Endodermal cell (in vitro differentiated cells): ENCODE results near the gene CASZ1. TPM values are rescaled to one million over a fixed set of nuclear protein-coding genes. Genes with fewer than 3 reads are reported as not detected.

ENCODE experiments used
- DNase-seq: peaks from one replicate; pipeline ENCODE4 v3.0.0-alpha.2; 2017
- H3K27ac ChIP-seq: 2 replicates; pipeline ENCODE4 v1.5.1; 2013; ENCODE audit warnings: mild to moderate bottlenecking, low read depth, low read length, moderate library complexity
- H3K27me3 ChIP-seq: 2 replicates; pipeline ENCODE4 v1.6.1; 2013; ENCODE audit warnings: mild to moderate bottlenecking, low read length, moderate library complexity; ENCODE audit not compliant: insufficient read depth, control insufficient read depth, poor library complexity, severe bottlenecking
- H3K36me3 ChIP-seq: 2 replicates; pipeline ENCODE4 v1.7.0; 2013; ENCODE audit warnings: mild to moderate bottlenecking, low read length, moderate library complexity; ENCODE audit not compliant: control insufficient read depth, insufficient read depth
- H3K4me1 ChIP-seq: one replicate; pipeline ENCODE4 v1.7.0; 2013; ENCODE audit warnings: low read length; ENCODE audit not compliant: control insufficient read depth, insufficient read depth
- H3K4me3 ChIP-seq: 2 replicates; pipeline ENCODE4 v1.5.1; 2013; ENCODE audit warnings: mild to moderate bottlenecking, low read length, moderate library complexity
- H3K9ac ChIP-seq: 2 replicates; pipeline ENCODE4 v1.6.1; 2013; ENCODE audit warnings: mild to moderate bottlenecking, low read length, moderate library complexity; ENCODE audit not compliant: poor library complexity, severe bottlenecking; ENCODE audit errors: extremely low read depth
- H3K9me3 ChIP-seq: 2 replicates; pipeline ENCODE4 v1.6.1; 2013; ENCODE audit warnings: mild to moderate bottlenecking, low read length, moderate library complexity; ENCODE audit not compliant: control insufficient read depth
- H3K27ac Mint-ChIP-seq: 2 replicates; pipeline ENCODE4 v1.8.0; 2020; ENCODE audit warnings: mixed read lengths
- H3K27me3 Mint-ChIP-seq: 2 replicates; pipeline ENCODE4 v1.8.0; 2021; ENCODE audit warnings: mild to moderate bottlenecking, mixed read lengths; ENCODE audit not compliant: insufficient read depth
- H3K36me3 Mint-ChIP-seq: 2 replicates; pipeline ENCODE4 v1.8.0; 2020; ENCODE audit warnings: low read depth, mixed read lengths
- H3K4me1 Mint-ChIP-seq: 2 replicates; pipeline ENCODE4 v1.8.0; 2020; ENCODE audit warnings: mixed read lengths
- H3K4me3 Mint-ChIP-seq: 2 replicates; pipeline ENCODE4 v1.8.0; 2020; ENCODE audit warnings: mild to moderate bottlenecking, moderate library complexity, mixed read lengths
- H3K9me3 Mint-ChIP-seq: 2 replicates; pipeline ENCODE4 v1.8.0; 2020; ENCODE audit warnings: mild to moderate bottlenecking, mixed read lengths
- CTCF ChIP-seq: fragments of 200-600 bp; sonication (generic); conservative IDR thresholded peaks from 2 replicates; pipeline ENCODE4 v1.5.0; 2021; ENCODE audit warnings: antibody characterized with exemption, mild to moderate bottlenecking
- WGBS, 2 experiments: methylation state at CpG; one replicate each; pipeline versions ENCODE4 v1.1.5 to v1.1.7; 2013; ENCODE audit warnings: missing lambda C conversion rate in 2 of 2, mixed read lengths in 1 of 2; ENCODE audit not compliant: insufficient coverage in 1 of 2, insufficient read length in 1 of 2; 5-methylcytosine and 5-hydroxymethylcytosine counted together
- total RNA-seq, 2 donors: library from RNA; stranded (reverse); fragmentation: NEBNext Ultra II Directional in 1 of 2; extraction: Animal tissue kit (Norgen Biotek cat#: 25700) in 1 of 2; gene quantifications; 2 replicates in 1 of 2; 3 replicates in 1 of 2; pipeline ENCODE4 v1.2.1, GENCODE V29; 2021

The CASZ1 gene
- total RNA-seq, 2 donors from 2014 or later: 3.5 to 5.9 TPM

DNA sequence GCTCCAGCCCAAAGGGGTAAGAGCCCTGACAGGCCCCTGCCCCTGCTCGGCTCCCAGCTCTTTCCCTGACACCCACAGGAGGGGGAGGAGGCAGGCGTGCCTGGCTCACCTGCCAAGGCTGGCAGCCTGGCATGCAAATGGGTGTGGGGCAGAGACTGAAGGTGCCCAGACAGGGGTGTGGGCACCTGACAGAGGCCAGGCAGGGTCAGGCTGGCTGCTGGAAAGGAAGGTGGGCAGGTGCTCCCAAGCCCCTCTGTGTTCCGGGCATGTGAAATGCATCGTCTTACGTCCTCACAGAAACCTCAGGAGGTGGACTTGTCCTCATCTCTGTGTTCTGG lies 19.4 kb upstream of the CASZ1 start:
- no peaks in the 10 kb centered on the region for H3K9me3 Mint-ChIP-seq
- Histone ChIP-seq H3K4me3 (no peak overlapping the region), H3K27ac (no peak overlapping the region), H3K9me3 (no peaks in the 10 kb centered on the region), H3K36me3 (no peaks in the 10 kb centered on the region), H3K4me1 (peaks cover 11% of the 10 kb centered on the region), H3K27me3 (no peaks in the 10 kb centered on the region), H3K9ac (no peak overlapping the region)
- H3K4me3 Mint-ChIP-seq: no peak overlapping the region
- DNase-seq: no peak
- H3K27ac Mint-ChIP-seq: no peak overlapping the region
- H3K36me3 Mint-ChIP-seq: no peaks in the 10 kb centered on the region
- no peaks in the 10 kb centered on the region for H3K27me3 Mint-ChIP-seq
- no peak for TF ChIP-seq CTCF
- H3K4me1 Mint-ChIP-seq: peaks cover 17% of the 10 kb centered on the region
- 94 to 100% methylated on average over 3 to 5 of the region's 5 CpGs for WGBS, 2 experiments

DNA sequence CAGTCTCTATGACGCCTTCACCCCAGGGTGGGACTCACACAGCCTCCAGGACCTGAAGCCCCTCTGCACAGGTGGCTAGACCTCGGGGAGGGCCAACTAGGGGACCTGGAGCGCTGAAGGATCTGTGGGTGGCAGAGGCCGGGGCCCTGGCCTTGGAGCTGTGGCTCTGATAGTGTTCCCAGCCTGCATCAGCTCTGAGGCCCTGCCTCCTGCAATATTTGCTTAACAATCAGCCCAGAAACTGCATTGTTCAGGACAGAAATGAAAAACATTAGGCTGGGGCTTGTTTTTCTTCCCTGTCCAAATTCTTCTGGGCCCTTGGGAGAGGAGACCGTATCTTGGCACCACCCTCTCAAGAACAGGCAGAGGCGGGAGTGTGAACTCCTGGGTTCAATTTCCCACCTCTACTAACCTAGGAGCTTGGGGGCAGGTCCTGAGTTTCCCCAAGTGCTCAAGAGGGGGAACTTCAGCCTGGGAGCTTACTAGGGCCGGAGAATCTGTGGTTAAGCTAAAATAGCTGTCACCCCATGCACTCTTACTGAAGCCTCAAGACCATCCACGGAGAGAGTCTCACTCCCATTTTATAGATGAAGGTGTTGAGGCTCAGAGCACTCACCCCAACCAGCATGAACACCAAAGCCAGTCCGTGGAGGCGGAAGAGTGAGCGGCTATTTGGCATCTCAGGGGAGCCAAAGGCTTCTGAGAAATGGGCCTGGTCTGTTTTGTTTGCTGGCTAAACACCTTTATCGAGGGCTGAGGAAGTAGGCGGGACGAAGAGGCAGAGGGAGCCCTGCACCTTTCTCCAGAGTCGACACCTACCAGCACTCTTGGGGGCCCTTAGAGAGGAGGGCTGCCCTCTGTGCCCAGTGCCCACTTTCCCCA lies 18.8 kb upstream of the CASZ1 start:
- H3K9me3 ChIP-seq: no peaks in the 10 kb centered on the region
- H3K27ac ChIP-seq: no peak overlapping the region
- DNase-seq: peak; percentile 59
- H3K9me3 Mint-ChIP-seq: no peaks in the 10 kb centered on the region
- H3K27ac Mint-ChIP-seq: peak overlapping the region; percentile 8
- no peak overlapping the region for H3K4me3 Mint-ChIP-seq
- H3K4me1 ChIP-seq: peaks cover 11% of the 10 kb centered on the region
- H3K4me1 Mint-ChIP-seq: peaks cover 17% of the 10 kb centered on the region
- no peak overlapping the region for H3K4me3 ChIP-seq
- H3K36me3 Mint-ChIP-seq: no peaks in the 10 kb centered on the region
- no peaks in the 10 kb centered on the region for H3K27me3 ChIP-seq
- WGBS, 2 experiments: 68 to 71% methylated on average over 3 to 15 of the region's 15 CpGs
- no peak overlapping the region for H3K9ac ChIP-seq
- peak; percentile 24 for TF ChIP-seq CTCF
- H3K27me3 Mint-ChIP-seq: no peaks in the 10 kb centered on the region
- H3K36me3 ChIP-seq: no peaks in the 10 kb centered on the region

GRCh38 chr1:10814312-10814711 lies 17.9 kb upstream of the CASZ1 start:
- Mint-ChIP-seq H3K9me3 (no peaks in the 10 kb centered on the region), H3K27ac (no peak overlapping the region), H3K27me3 (no peaks in the 10 kb centered on the region), H3K4me1 (peaks cover 16% of the 10 kb centered on the region), H3K4me3 (no peak overlapping the region), H3K36me3 (no peaks in the 10 kb centered on the region)
- Histone ChIP-seq H3K4me3 (no peak overlapping the region), H3K27me3 (no peaks in the 10 kb centered on the region), H3K9me3 (no peaks in the 10 kb centered on the region), H3K9ac (no peak overlapping the region), H3K27ac (no peak overlapping the region), H3K36me3 (no peaks in the 10 kb centered on the region), H3K4me1 (peaks cover 7% of the 10 kb centered on the region)
- DNase-seq: no peak
- TF ChIP-seq CTCF: no peak
- WGBS, 2 experiments: 94 to 96% methylated on average over 8 to 10 of the region's 10 CpGs
